ENCODE measurements around the gene CORIN.

GRCh38 chr4:47776353-47776752 lies 61.5 kb downstream of the CORIN start:
- TF ChIP-seq CTCF (IDR thresholded peaks at IDR 0.05; ENCODE audit: low read depth, low read length, poor library complexity, severe bottlenecking) (no peak), EZH2phosphoT487 (IDR thresholded peaks at IDR 0.05; ENCODE audit: borderline replicate concordance, low read length) (no peak)
